GM23338 (cell line): ENCODE results near the gene PRKCH. TPM values are rescaled to one million over a fixed set of nuclear protein-coding genes. Genes with fewer than 3 reads are reported as not detected.

ENCODE experiments used
- ATAC-seq: fragments of 200-7000 bp; cut with Tn5 transposase; 3 replicates; pipeline ENCODE4 v1.9.1; 2020
- DNase-seq: peaks from one replicate; pipeline ENCODE4 v3.0.0-alpha.2; 2015; ENCODE audit warnings: low spot score
- H2AFZ ChIP-seq: fragments of 200-600 bp; sonication (generic); 2 replicates; pipeline ENCODE4 v1.8.0; 2016; ENCODE audit warnings: antibody characterized with exemption, mild to moderate bottlenecking, moderate library complexity
- H3F3A ChIP-seq: fragments of 200-600 bp; sonication (generic); replicated peaks from 2 replicates; pipeline ENCODE4 v1.8.0; 2017; ENCODE audit warnings: antibody characterized with exemption, mixed run types, low read depth
- H3K27ac ChIP-seq: fragments of 200-600 bp; sonication (generic); 2 replicates; pipeline ENCODE4 v1.6.1; 2016; ENCODE audit warnings: low read depth
- H3K27me3 ChIP-seq: fragments of 200-600 bp; sonication (generic); 2 replicates; pipeline ENCODE4 v1.8.0; 2016; ENCODE audit warnings: mild to moderate bottlenecking, mixed run types, moderate library complexity; ENCODE audit not compliant: insufficient read depth
- H3K36me3 ChIP-seq: fragments of 200-600 bp; sonication (generic); 2 replicates; pipeline ENCODE4 v1.8.0; 2016; ENCODE audit warnings: mild to moderate bottlenecking; ENCODE audit not compliant: insufficient read depth
- H3K4me1 ChIP-seq: fragments of 200-600 bp; sonication (generic); 2 replicates; pipeline ENCODE4 v1.8.0; 2016; ENCODE audit warnings: mild to moderate bottlenecking, moderate library complexity; ENCODE audit not compliant: insufficient read depth
- H3K4me2 ChIP-seq: fragments of 200-600 bp; sonication (generic); 2 replicates; pipeline ENCODE4 v1.7.1; 2017; ENCODE audit warnings: mixed run types
- H3K4me3 ChIP-seq: fragments of 200-600 bp; sonication (generic); 2 replicates; pipeline ENCODE4 v1.6.1; 2016; ENCODE audit warnings: mixed run types
- H3K79me2 ChIP-seq: fragments of 200-600 bp; sonication (generic); replicated peaks from 2 replicates; pipeline ENCODE4 v1.8.0; 2017; ENCODE audit warnings: mild to moderate bottlenecking; ENCODE audit not compliant: insufficient read depth
- H3K9me2 ChIP-seq: fragments of 200-600 bp; sonication (generic); 2 replicates; pipeline ENCODE4 v1.8.0; 2017; ENCODE audit not compliant: insufficient read depth
- H4K20me1 ChIP-seq: fragments of 200-600 bp; sonication (generic); replicated peaks from 2 replicates; pipeline ENCODE4 v1.8.0; 2017; ENCODE audit warnings: mild to moderate bottlenecking; ENCODE audit not compliant: insufficient read depth
- H3K27ac Mint-ChIP-seq: 2 replicates; pipeline ENCODE4 v1.8.0; 2020; ENCODE audit warnings: inconsistent platforms, mild to moderate bottlenecking, moderate library complexity, mixed read lengths
- H3K27me3 Mint-ChIP-seq: 3 replicates; pipeline ENCODE4 v1.8.0; 2022; ENCODE audit warnings: low read depth, mild to moderate bottlenecking, moderate library complexity, mixed read lengths, inconsistent platforms; ENCODE audit not compliant: insufficient read depth, poor library complexity
- H3K36me3 Mint-ChIP-seq: 3 replicates; pipeline ENCODE4 v1.8.0; 2021; ENCODE audit warnings: low read depth, mild to moderate bottlenecking, inconsistent platforms, moderate library complexity, mixed read lengths
- H3K4me1 Mint-ChIP-seq: 3 replicates; pipeline ENCODE4 v1.8.0; 2020; ENCODE audit warnings: mild to moderate bottlenecking, inconsistent platforms, mixed read lengths
- H3K4me3 Mint-ChIP-seq: 3 replicates; pipeline ENCODE4 v1.8.0; 2021; ENCODE audit warnings: moderate library complexity, mild to moderate bottlenecking, inconsistent platforms, mixed read lengths
- H3K9me3 Mint-ChIP-seq: 3 replicates; pipeline ENCODE4 v1.8.0; 2020; ENCODE audit warnings: moderate library complexity, mild to moderate bottlenecking, inconsistent platforms, mixed read lengths
- CREB1 ChIP-seq: fragments of 250-450 bp; sonication (Bioruptor Pico); IDR thresholded peaks from 2 replicates; pipeline ENCODE4 v1.5.0; 2020; ENCODE audit warnings: low read depth, mild to moderate bottlenecking, moderate library complexity
- CTCF ChIP-seq, 2 experiments: fragments of 200-600 bp in 1 of 2; sonication (generic) in 1 of 2; conservative IDR thresholded peaks; 2 replicates each; pipeline versions ENCODE4 v1.5.1 to v1.6.1; 2016 to 2017; ENCODE audit warnings: antibody characterized with exemption in 2 of 2, low read depth in 2 of 2, mild to moderate bottlenecking in 2 of 2, moderate library complexity in 1 of 2
- ETS1 ChIP-seq: IDR thresholded peaks from 2 replicates; pipeline ENCODE4 v1.6.1; 2016; ENCODE audit warnings: antibody characterized with exemption
- JUNB ChIP-seq: IDR thresholded peaks from one replicate; pipeline ENCODE4 v1.6.1; 2016; ENCODE audit warnings: antibody characterized with exemption; ENCODE audit not compliant: unreplicated experiment
- NANOG ChIP-seq: IDR thresholded peaks from 2 replicates; pipeline ENCODE4 v1.6.1; 2016; ENCODE audit warnings: antibody characterized with exemption, borderline replicate concordance
- POLR2AphosphoS5 ChIP-seq: IDR thresholded peaks from 2 replicates; pipeline ENCODE4 v1.6.1; 2016; ENCODE audit warnings: antibody characterized with exemption, low read depth
- REST ChIP-seq: IDR thresholded peaks from one replicate; pipeline ENCODE4 v1.6.1; 2018; ENCODE audit warnings: antibody characterized with exemption; ENCODE audit not compliant: unreplicated experiment
- STAT1 ChIP-seq: IDR thresholded peaks from one replicate; pipeline ENCODE4 v1.6.1; 2016; ENCODE audit warnings: antibody characterized with exemption; ENCODE audit not compliant: unreplicated experiment
- ZNF114 ChIP-seq: fragments of 250-450 bp; sonication (Bioruptor Pico); IDR thresholded peaks from 2 replicates; pipeline ENCODE4 v1.5.0; 2020; ENCODE audit warnings: mild to moderate bottlenecking, moderate library complexity
- ZNF331 ChIP-seq: fragments of 250-450 bp; sonication (Bioruptor Pico); IDR thresholded peaks from 2 replicates; pipeline ENCODE4 v1.5.0; 2020; ENCODE audit warnings: low read depth, mild to moderate bottlenecking, moderate library complexity
- polyA plus RNA-seq: library from polyadenylated mRNA; unstranded; fragments of >200 nt; fragmentation: Nextera tagmentation; extraction: Ambion mirVana; gene quantifications from 2 replicates; pipeline ENCODE4 v1.2.1, GENCODE V29; 2016
- total RNA-seq: library from RNA; depleted of rRNA; stranded (reverse); fragments of >200 nt; shearing (Covaris generic); gene quantifications from 2 replicates; pipeline ENCODE4 v1.2.3, GENCODE V29; 2014

PRKCH gene
- total and polyA plus RNA-seq, 2 experiments from 2014 or later = 5.4 to 10.1 TPM

GRCh38 chr14:61288720-61289119 lies 32.7 kb upstream of the PRKCH start:
- Mint-ChIP-seq H3K27me3 (peaks cover 2% of the 10 kb centered on the region), H3K27ac (no peak overlapping the region), H3K36me3 (no peaks in the 10 kb centered on the region), H3K4me3 (no peak overlapping the region), H3K9me3 (no peaks in the 10 kb centered on the region), H3K4me1 (0 out of 3 replicates have a peak, but pooled peaks cover 2% of the 10 kb centered on the region)
- TF ChIP-seq ETS1 (no peak), ZNF331 (no peak), REST (no peak), JUNB (no peak)
- H3K4me3 ChIP-seq = no peak overlapping the region
- no peak overlapping the region for H2AFZ ChIP-seq
- no peaks in the 10 kb centered on the region for H3K36me3 ChIP-seq
- H4K20me1 ChIP-seq = no peaks in the 10 kb centered on the region
- no peaks in the 10 kb centered on the region for H3K9me2 ChIP-seq
- ATAC-seq (no peak), DNase-seq (no peak)
- H3F3A ChIP-seq = no peaks in the 10 kb centered on the region
- no peaks in the 10 kb centered on the region for H3K27me3 ChIP-seq
- no peaks in the 10 kb centered on the region; the same call in 1 of the 2 replicates for H3K4me1 ChIP-seq
- no peak overlapping the region for H3K27ac ChIP-seq
- no peak overlapping the region for H3K4me2 ChIP-seq
- no peaks in the 10 kb centered on the region for H3K79me2 ChIP-seq

- no peaks in the 10 kb centered on the region for H4K20me1 ChIP-seq
- Mint-ChIP-seq H3K4me1 (0 out of 3 replicates have a peak, but pooled peaks cover under 1% of the 10 kb centered on the region), H3K4me3 (no peak overlapping the region), H3K27ac (no peak overlapping the region), H3K36me3 (no peaks in the 10 kb centered on the region), H3K27me3 (peaks cover 2% of the 10 kb centered on the region), H3K9me3 (no peaks in the 10 kb centered on the region)
- no peaks in the 10 kb centered on the region; the same call in 1 of the 2 replicates for H3K4me1 ChIP-seq
- H3K27ac ChIP-seq = no peak overlapping the region
- H2AFZ ChIP-seq = 0 out of 2 replicates have a peak overlapping the region, but pooled peaks have one; percentile 56
- no peak overlapping the region for H3K4me3 ChIP-seq
- no peaks in the 10 kb centered on the region for H3K9me2 ChIP-seq
- no peak for DNase-seq
- H3K27me3 ChIP-seq = no peaks in the 10 kb centered on the region
- ATAC-seq = no peak
- no peak overlapping the region for H3K4me2 ChIP-seq
- H3K79me2 ChIP-seq = no peaks in the 10 kb centered on the region
- no peaks in the 10 kb centered on the region for H3K36me3 ChIP-seq
- TF ChIP-seq NANOG (no peak), STAT1 (no peak), REST (no peak), POLR2AphosphoS5 (no peak), CREB1 (no peak), CTCF (conservative IDR thresholded peaks at IDR 0.05; ENCODE audit: low read depth in 2 of 2) (no peak), ETS1 (no peak), ZNF114 (CRISPR knock-in tag) (no peak)
- H3F3A ChIP-seq = no peaks in the 10 kb centered on the region
These were observed 30.7 kb upstream of the PRKCH start for GRCh38 chr14:61290701-61291100.
